ENCODE results near the gene PCNX2.

PCNX2 gene

DNA sequence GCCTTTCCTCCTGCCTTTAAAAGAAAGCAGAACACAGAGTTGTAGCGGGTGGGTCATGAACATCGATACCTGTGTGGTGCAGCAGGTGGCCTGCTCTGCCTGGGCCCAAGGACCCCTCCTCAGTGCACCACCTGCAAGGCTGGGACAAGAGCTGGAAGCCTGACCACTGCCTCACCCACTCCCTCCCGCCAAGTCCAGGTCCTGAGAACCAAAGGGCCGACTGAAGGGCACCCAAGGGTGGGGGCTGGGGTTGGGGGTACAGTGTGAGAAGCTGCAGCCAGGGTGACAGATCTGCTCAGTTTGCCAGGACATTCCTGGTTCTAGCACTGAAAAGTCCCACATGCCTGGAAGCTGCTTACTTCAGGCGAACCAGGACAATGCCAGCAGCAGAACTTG, 309.0 kb downstream of the PCNX2 start:
- H3K4me1 ChIP-seq (ENCODE audit: insufficient read depth, low read length): no peaks in the 10 kb centered on the region
- H3K27me3 ChIP-seq (ENCODE audit: control insufficient read depth in 1 of 2, insufficient read depth in 2 of 2, low read length in 2 of 2): no peaks in the 10 kb centered on the region
- H3K36me3 ChIP-seq (ENCODE audit: insufficient read depth, low read length): no peaks in the 10 kb centered on the region
- H3K4me3 ChIP-seq (ENCODE audit: low read depth in 1 of 2, low read length in 2 of 2): no peak overlapping the region
- H3K9ac ChIP-seq (ENCODE audit: low read length): no peak overlapping the region
- no peaks in the 10 kb centered on the region for H3K9me3 ChIP-seq (ENCODE audit: low read length)
- H3K27ac ChIP-seq (ENCODE audit: low read depth, low read length): no peak overlapping the region

DNA sequence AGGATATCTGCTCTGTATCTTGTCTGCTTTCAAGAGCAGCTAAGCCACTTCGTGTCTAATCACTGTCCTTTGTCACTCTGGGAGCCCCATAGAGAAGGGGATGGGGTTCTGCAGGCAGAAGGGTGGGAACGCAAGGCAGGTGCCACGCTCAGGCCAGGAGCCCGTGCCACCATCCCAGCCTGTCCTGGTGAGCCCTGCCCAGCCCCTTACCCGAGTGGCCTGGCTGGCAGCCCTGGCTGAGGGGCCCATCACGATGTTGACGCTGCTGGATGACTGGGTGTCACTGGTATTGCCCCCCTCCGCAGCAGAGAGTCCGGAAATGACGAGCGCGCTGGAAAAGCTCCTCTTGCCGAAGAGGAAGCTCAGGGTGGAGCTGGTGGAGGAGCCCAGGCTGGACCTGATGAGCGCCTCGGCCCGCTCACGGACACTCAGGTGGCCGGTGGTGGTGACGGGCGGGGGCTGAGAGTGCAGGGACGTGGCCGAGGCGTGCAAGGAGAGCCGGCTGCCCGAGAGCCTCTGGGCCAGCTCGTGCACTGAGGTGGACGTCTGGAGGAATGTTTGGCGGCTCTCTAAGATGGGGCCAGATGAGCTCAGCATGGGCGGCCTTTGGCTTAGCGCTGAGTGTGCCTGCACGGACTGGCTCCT, 309.5 kb downstream of the PCNX2 start:
- Histone ChIP-seq H3K4me3 (ENCODE audit: low read depth in 1 of 2, low read length in 2 of 2) (no peak overlapping the region), H3K9me3 (ENCODE audit: low read length) (no peaks in the 10 kb centered on the region), H3K36me3 (ENCODE audit: insufficient read depth, low read length) (no peaks in the 10 kb centered on the region), H3K27ac (ENCODE audit: low read depth, low read length) (no peak overlapping the region), H3K27me3 (ENCODE audit: control insufficient read depth in 1 of 2, insufficient read depth in 2 of 2, low read length in 2 of 2) (no peaks in the 10 kb centered on the region), H3K9ac (ENCODE audit: low read length) (no peak overlapping the region), H3K4me1 (ENCODE audit: insufficient read depth, low read length) (no peaks in the 10 kb centered on the region)

DNA sequence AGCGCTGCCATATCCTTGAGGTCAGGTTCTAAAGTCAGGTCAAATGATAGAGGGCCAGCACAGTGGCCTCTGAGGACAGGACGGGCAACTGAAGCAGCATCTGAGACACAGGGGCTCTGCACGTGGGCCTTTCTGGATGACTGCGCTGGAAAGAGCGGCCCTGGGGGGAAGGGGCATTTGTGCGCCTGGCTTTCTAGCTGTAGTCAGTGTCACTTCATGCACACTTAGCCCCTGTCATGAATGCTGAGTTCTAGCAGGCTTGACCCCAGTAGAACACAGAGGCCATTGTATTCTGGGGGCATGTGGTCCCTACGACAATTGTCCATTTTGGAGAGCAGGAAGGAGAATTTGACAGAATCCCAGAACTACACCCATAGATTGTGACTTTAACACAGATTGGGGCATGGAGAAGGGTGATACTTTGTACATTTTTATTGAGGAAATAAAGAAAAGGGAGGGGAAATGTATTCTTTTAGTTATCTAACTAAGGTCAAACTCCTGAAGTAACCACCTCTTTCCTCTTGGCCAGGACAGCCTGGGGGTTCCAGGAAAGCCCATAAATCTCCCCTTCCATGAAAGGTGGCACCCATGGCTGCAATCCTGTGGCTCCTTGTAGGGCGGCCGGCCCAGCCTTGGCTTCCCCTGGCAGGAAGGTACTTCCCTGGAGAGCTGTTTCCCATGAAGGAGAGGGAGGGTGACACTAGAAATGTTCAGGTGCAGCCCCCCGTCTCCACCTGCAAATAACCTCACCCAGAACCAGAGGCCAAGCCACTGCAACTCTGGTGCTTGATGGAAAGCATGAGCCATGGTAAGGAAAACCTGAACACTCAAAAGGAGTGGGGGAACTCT, 310.7 kb downstream of the PCNX2 start:
- Histone ChIP-seq H3K27ac (ENCODE audit: low read depth, low read length) (no peak overlapping the region), H3K9ac (ENCODE audit: low read length) (no peak overlapping the region), H3K4me3 (ENCODE audit: low read depth in 1 of 2, low read length in 2 of 2) (no peak overlapping the region)

DNA sequence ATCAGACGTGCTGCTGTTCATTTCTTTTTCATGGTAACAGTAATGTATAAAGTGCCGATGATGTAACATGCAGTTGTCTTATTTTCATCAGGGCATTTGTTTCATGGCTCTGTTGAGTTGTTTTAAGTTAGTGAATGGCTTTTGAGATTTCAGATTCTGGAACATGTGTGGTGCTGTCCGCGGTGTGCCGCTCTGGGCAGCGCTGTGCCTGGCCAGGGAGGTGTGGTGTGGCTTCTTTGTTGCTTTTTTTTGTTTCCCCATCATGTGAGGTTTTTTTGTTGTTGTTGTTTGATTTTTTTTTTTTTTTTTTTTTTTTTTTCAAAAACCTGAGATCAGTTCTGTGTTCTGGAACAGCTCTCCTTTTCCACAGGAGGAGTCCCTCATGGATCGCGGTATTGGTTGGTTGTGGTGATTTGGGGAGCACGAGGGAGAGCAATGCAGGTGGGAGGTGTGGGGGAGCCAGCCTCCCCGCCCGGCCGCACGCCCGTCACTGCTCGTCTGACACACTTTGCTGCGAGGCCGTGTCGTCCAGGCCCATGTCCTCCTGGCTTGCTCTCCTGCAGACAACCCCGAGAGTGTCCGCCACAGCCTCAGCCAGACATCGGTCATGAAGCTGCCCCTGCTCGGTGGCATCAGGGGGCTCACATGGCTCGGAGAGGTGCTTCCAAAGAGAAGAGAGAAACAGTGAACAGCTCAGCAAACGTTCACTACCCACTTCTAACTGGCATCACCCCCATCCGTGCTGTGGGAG, 311.5 kb downstream of the PCNX2 start:
- Histone ChIP-seq H3K36me3 (ENCODE audit: insufficient read depth, low read length) (no peaks in the 10 kb centered on the region), H3K9ac (ENCODE audit: low read length) (no peak overlapping the region), H3K27ac (ENCODE audit: low read depth, low read length) (no peak overlapping the region), H3K27me3 (ENCODE audit: control insufficient read depth in 1 of 2, insufficient read depth in 2 of 2, low read length in 2 of 2) (no peaks in the 10 kb centered on the region), H3K4me3 (ENCODE audit: low read depth in 1 of 2, low read length in 2 of 2) (no peak overlapping the region), H3K4me1 (ENCODE audit: insufficient read depth, low read length) (no peaks in the 10 kb centered on the region), H3K9me3 (ENCODE audit: low read length) (no peaks in the 10 kb centered on the region)

More for the DNA sequence above, 310.7 kb downstream of the PCNX2 start:
- Histone ChIP-seq H3K36me3 (ENCODE audit: insufficient read depth, low read length) (no peaks in the 10 kb centered on the region), H3K4me1 (ENCODE audit: insufficient read depth, low read length) (no peaks in the 10 kb centered on the region), H3K9me3 (ENCODE audit: low read length) (no peaks in the 10 kb centered on the region), H3K27me3 (ENCODE audit: control insufficient read depth in 1 of 2, insufficient read depth in 2 of 2, low read length in 2 of 2) (no peaks in the 10 kb centered on the region)

DNA sequence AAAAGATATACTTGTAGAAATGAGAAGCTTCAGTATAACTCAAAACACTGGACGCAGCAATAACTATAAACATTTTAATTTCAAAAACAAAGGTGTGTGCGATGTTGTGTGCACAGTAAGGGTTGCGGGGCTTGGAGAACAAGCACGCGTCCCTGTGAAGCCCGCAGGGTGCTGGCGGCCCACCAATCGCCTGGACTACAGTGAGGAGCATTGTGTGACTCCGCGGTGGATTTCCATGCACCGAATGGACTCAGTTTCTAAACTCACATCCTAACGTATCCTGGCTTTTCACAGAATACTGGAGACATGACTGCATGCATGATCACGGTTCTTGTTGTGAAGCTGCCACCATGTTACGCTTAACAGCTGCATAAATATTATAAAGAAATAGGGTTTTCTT, 312.1 kb downstream of the PCNX2 start:
- Histone ChIP-seq H3K4me1 (ENCODE audit: insufficient read depth, low read length) (no peaks in the 10 kb centered on the region), H3K4me3 (ENCODE audit: low read depth in 1 of 2, low read length in 2 of 2) (no peak overlapping the region)

DNA sequence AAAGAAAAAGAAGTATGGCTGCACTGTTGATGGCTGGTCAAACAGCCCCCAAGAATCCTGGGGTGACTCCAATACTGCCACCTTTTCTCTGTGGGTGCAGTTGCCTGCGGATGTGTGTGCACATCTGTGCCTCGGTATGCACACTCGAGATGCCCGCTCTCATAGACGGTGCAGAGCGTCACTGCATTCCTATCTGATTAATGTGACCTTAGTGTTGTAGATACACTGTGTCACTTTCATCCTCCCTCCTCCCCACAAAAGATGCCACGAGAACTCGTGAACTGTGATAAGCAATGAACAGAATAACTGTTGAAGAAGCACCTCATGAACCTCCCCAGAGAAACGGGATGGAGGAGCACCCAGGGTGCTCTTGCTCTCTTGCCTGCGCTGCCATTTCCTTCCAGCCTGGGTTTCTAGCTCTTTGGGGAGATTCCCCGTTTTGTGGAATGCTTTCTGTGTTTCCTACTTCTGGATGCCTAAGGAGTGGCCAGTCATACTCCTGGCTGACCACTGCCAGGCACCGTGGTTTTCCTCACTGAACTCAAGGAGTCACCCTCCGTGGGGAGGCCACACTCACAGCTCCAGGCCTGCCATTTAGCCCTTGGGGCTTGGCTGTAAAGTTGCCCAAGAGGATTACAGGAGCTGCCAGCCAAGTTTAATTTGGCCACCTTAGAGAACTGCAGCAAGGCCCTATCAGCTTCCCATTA, 313.1 kb downstream of the PCNX2 start:
- Histone ChIP-seq H3K36me3 (ENCODE audit: insufficient read depth, low read length) (no peaks in the 10 kb centered on the region), H3K9ac (ENCODE audit: low read length) (no peak overlapping the region), H3K4me1 (ENCODE audit: insufficient read depth, low read length) (no peaks in the 10 kb centered on the region), H3K27me3 (ENCODE audit: control insufficient read depth in 1 of 2, insufficient read depth in 2 of 2, low read length in 2 of 2) (no peaks in the 10 kb centered on the region), H3K27ac (ENCODE audit: low read depth, low read length) (no peak overlapping the region), H3K4me3 (ENCODE audit: low read depth in 1 of 2, low read length in 2 of 2) (no peak overlapping the region), H3K9me3 (ENCODE audit: low read length) (no peaks in the 10 kb centered on the region)

More for the DNA sequence above, 312.1 kb downstream of the PCNX2 start:
- Histone ChIP-seq H3K9ac (ENCODE audit: low read length) (no peak overlapping the region), H3K27me3 (ENCODE audit: control insufficient read depth in 1 of 2, insufficient read depth in 2 of 2, low read length in 2 of 2) (no peaks in the 10 kb centered on the region), H3K27ac (ENCODE audit: low read depth, low read length) (no peak overlapping the region), H3K9me3 (ENCODE audit: low read length) (no peaks in the 10 kb centered on the region), H3K36me3 (ENCODE audit: insufficient read depth, low read length) (no peaks in the 10 kb centered on the region)

DNA sequence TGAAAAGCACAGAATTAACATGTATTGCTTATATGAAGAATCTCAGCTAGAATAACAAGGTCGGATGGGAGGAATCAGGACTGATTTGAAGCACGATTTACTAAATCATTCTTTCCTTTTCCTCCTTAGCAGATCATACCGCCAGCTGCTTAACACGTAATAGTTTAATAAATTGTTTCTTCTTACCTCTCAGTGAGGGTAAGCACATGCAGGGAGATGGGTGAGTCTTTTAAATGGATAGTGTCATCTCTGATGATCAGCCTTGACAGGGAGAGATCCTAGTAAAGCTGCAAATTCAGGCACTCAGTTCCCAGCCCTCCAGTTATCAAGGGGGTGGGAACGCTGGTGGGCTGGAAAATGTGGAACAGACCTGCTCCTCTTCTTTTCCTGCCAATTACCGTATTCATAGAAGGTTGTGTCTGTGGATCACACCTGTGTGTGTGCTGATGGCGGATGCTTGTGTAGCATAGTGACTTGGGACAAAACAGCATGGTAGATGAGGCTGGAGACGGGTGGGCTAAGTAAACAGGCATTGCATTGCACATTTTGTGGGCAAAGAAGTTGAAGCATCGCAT, 314.5 kb downstream of the PCNX2 start:
- Histone ChIP-seq H3K36me3 (ENCODE audit: insufficient read depth, low read length) (peaks cover 5% of the 10 kb centered on the region), H3K27ac (ENCODE audit: low read depth, low read length) (no peak overlapping the region), H3K9me3 (ENCODE audit: low read length) (no peaks in the 10 kb centered on the region), H3K4me1 (ENCODE audit: insufficient read depth, low read length) (no peaks in the 10 kb centered on the region), H3K27me3 (ENCODE audit: control insufficient read depth in 1 of 2, insufficient read depth in 2 of 2, low read length in 2 of 2) (no peaks in the 10 kb centered on the region), H3K4me3 (ENCODE audit: low read depth in 1 of 2, low read length in 2 of 2) (no peak overlapping the region), H3K9ac (ENCODE audit: low read length) (no peak overlapping the region)

DNA sequence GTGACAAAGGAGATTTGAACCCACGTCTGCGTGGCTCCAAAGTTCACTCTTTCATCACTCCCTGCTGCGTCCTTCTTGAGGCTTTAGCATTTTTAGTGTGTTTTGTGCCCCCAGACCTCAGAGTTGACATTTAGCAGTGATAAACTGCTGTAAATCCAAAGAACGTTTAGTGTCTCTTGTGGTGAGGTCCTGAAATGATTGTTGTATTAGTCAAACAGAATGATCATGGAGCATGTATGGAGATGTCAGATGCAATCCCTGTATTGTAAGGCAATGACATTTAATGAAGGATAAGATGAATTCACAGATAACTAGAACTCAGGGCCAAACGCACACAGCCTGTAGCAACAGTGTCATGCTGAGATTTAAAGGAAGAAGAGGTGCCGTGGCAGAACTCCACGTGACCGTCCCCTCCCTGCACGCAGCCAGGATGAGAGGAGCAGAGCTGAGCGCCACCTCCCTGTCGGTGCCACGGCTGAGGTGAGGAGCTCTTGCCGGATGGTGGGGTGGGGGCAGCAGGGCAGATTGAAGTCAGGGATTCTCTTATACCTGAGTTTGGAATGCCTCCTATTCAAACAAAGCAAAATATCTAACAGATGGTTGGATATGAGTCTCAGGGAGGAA, 315.1 kb downstream of the PCNX2 start:
- H3K36me3 ChIP-seq (ENCODE audit: insufficient read depth, low read length): peaks cover 7% of the 10 kb centered on the region
- no peaks in the 10 kb centered on the region for H3K9me3 ChIP-seq (ENCODE audit: low read length)
- no peak overlapping the region for H3K4me3 ChIP-seq (ENCODE audit: low read depth in 1 of 2, low read length in 2 of 2)
- no peaks in the 10 kb centered on the region for H3K4me1 ChIP-seq (ENCODE audit: insufficient read depth, low read length)
- H3K27me3 ChIP-seq (ENCODE audit: control insufficient read depth in 1 of 2, insufficient read depth in 2 of 2, low read length in 2 of 2): no peaks in the 10 kb centered on the region
- no peak overlapping the region for H3K27ac ChIP-seq (ENCODE audit: low read depth, low read length)
- no peak overlapping the region for H3K9ac ChIP-seq (ENCODE audit: low read length)

DNA sequence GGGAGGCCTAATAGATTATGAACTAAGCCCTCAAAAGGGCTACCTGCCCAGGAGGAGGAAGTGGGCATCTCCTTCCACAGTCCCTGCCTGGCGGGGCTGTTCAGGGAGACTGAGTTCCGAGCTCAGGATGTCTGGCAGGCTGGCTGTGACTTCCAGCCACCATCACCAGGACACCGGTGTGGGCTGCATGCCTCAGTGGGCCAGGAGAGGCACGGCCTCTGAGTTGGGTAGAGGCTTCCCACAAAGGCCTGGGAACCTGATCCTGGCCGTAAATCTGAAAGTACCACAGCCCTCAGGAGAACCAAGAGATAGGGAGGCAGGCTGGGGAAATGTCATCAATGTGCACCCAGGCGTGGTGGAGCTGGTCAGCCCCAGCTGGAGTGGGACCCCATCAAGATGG, 316.0 kb downstream of the PCNX2 start:
- Histone ChIP-seq H3K4me1 (ENCODE audit: insufficient read depth, low read length) (no peaks in the 10 kb centered on the region), H3K9ac (ENCODE audit: low read length) (no peak overlapping the region), H3K27ac (ENCODE audit: low read depth, low read length) (no peak overlapping the region), H3K4me3 (ENCODE audit: low read depth in 1 of 2, low read length in 2 of 2) (no peak overlapping the region), H3K9me3 (ENCODE audit: low read length) (no peaks in the 10 kb centered on the region), H3K36me3 (ENCODE audit: insufficient read depth, low read length) (peaks cover 9% of the 10 kb centered on the region), H3K27me3 (ENCODE audit: control insufficient read depth in 1 of 2, insufficient read depth in 2 of 2, low read length in 2 of 2) (no peaks in the 10 kb centered on the region)

DNA sequence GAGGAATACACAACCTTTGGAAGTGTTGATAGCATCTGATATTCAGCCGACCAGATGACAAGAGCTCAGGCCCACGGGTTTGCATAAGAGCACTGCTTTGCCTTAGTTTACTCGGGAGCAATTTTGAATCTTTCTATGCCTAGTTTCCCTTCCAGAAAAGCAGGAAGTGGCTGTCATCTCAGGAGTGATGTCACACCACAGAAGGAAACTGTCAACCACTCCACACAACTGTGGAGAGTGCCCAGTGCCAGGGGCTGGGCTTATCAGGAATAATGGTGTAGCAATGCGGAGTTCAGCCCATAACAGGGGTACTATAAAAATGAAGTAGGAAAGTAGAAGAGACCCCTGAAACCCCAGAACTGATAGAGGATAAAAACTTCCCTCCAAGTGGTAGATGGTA, 316.7 kb downstream of the PCNX2 start:
- Histone ChIP-seq H3K36me3 (ENCODE audit: insufficient read depth, low read length) (peaks cover 9% of the 10 kb centered on the region), H3K27ac (ENCODE audit: low read depth, low read length) (no peak overlapping the region), H3K4me3 (ENCODE audit: low read depth in 1 of 2, low read length in 2 of 2) (no peak overlapping the region)

More for the DNA sequence above, 316.7 kb downstream of the PCNX2 start:
- no peaks in the 10 kb centered on the region for H3K27me3 ChIP-seq (ENCODE audit: control insufficient read depth in 1 of 2, insufficient read depth in 2 of 2, low read length in 2 of 2)
- no peak overlapping the region for H3K9ac ChIP-seq (ENCODE audit: low read length)
- H3K4me1 ChIP-seq (ENCODE audit: insufficient read depth, low read length): no peaks in the 10 kb centered on the region
- no peaks in the 10 kb centered on the region for H3K9me3 ChIP-seq (ENCODE audit: low read length)
